GM18873 (cell line): ENCODE results near the gene SOWAHA.

Experiments
- ATAC-seq: cut with Tn5 transposase; IDR thresholded peaks from one replicate; pipeline ENCODE4 v1.9.1; 2021; ENCODE audit warnings: mild to moderate bottlenecking, moderate library complexity, moderate number of reproducible peaks; ENCODE audit not compliant: unreplicated experiment, low FRiP score

SOWAHA gene

GRCh38 chr5:132812781-132813598 lies at the start of gene SOWAHA:
TSS of gene SOWAHA (plus strand) at chr5:132813302. CDS start at chr5:132813622, 320 bp downstream.
- no peak for ATAC-seq

GRCh38 chr5:132764051-132764450 lies 49.1 kb upstream of the SOWAHA start:
- ATAC-seq = no peak

GRCh38 chr5:132764671-132765238 lies 48.3 kb upstream of the SOWAHA start:
- no peak for ATAC-seq

DNA sequence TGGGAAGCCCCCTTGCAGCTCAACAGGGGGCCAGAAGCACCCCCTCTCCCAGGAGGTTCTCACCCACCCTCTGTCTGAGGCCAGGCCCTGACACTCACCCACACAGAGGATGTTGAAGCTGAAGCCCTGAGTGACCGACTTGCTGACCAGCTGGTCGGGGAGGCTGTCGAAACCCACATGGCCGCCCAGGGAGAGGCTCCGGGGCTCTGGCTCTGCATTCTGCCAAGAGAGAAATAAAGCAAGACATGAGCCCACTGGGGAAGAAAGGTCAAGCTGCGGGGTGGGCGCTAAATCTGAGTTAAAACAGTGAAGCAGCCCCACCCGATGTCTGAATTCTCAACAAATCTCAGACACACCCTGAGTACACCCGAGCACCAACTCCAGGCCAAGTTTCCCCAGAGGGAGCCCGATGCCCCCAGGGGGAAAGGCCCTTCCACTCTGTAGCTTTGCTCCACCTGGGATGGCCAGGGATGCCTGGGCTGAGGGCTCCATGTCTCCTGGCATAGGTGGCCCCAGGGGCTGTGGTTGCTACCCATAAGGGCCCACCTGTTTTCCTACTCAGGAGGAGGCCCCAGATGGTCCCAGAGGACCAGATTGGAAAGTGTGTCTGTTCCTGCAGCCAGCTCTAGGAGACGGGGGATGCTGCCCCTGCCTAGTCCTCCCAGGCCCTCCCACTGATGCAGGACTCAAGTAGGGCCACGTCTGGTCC lies 47.6 kb upstream of the SOWAHA start:
- no peak for ATAC-seq

- no peak for ATAC-seq
These were observed 46.9 kb upstream of the SOWAHA start for GRCh38 chr5:132766020-132766805.

- no peak for ATAC-seq
These were observed 46.4 kb upstream of the SOWAHA start for GRCh38 chr5:132766806-132767055.

- no peak for ATAC-seq
These were observed 46.0 kb upstream of the SOWAHA start for GRCh38 chr5:132767150-132767549.

DNA sequence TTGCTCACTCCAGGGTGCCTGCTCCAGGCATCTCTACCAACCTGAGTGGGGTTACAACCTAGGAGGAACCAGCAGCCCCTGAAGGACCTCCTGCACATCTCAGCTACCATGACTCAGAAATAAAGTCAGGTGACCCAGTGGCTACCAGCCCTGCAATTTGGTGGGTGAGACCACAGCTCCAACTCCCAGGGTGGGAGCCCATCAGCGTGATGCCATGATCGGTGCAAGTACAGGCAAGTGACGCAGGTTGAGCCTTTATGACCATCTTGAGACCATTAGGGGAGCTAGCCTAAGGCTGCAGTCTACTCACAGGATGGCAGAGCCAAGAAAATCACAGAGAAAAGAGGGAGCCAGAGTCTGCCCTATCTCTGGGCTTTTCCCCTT lies 44.6 kb upstream of the SOWAHA start:
- ATAC-seq = no peak

- no peak for ATAC-seq
These were observed 42.5 kb upstream of the SOWAHA start for GRCh38 chr5:132770476-132771159.

- no peak for ATAC-seq
These were observed 41.6 kb upstream of the SOWAHA start for GRCh38 chr5:132771503-132771998.

- no peak for ATAC-seq
These were observed 40.6 kb upstream of the SOWAHA start for GRCh38 chr5:132772291-132773070.

DNA sequence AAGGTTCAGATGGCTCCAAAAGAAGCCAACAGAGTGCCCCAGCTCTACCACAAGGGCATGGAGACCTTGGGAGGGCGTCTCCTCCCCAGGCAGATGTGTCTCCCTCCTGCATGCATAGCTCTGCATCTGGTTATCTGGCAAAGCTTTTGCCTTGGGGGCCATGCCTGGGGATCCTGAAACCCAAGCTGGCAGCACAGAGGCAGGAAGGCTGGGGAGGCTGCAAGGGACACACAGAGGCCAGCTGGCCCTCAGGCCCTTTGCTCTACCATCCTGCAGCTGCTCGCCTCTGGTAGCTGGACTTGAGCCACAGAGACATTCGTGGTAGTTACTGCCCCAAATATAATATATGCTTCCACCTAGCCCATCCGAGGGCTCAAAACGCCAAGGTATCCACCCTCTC lies 40.0 kb upstream of the SOWAHA start:
- ATAC-seq = no peak

- ATAC-seq = no peak
These were observed 39.3 kb upstream of the SOWAHA start for GRCh38 chr5:132773601-132774355.

DNA sequence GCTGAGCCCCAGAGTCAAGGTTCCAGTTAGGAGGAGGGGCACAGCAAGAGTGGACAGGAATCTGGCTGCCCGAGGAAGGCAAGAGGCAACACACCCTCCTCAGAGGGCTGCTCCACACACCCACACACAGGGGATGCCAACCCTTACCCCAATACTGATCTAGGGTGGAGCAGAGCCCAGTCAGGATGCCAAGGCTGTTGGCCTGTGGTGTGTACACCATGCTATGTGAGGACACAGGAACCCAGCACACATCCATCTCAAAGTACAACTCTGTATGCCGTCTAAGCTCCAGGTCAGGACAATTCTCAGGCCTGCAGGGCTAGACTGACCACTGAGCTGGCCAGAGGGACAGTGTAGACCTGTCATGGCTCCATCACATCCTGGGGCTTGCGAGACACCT lies 38.7 kb upstream of the SOWAHA start:
- no peak for ATAC-seq

DNA sequence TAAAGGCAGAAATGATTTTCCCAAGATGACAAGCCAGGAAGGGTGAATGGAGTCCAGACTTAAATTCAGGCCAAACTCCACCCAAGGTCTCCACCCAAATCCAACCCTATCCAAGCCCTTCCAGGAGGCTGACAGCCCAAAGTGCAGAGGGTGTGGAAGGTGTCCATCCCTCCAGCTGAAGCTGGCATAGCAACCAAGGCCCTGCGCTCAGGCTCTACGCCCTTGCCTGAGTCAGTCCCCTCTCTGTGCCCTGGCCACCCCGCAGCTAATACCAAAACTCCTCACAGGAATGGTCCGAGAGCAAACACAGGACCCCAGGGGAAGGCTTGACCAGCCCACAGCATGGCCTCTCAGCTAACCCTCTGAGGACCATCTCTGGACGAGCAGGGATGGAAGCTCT lies 38.2 kb upstream of the SOWAHA start:
- no peak for ATAC-seq

- no peak for ATAC-seq
These were observed 37.6 kb upstream of the SOWAHA start for GRCh38 chr5:132775476-132775961.

DNA sequence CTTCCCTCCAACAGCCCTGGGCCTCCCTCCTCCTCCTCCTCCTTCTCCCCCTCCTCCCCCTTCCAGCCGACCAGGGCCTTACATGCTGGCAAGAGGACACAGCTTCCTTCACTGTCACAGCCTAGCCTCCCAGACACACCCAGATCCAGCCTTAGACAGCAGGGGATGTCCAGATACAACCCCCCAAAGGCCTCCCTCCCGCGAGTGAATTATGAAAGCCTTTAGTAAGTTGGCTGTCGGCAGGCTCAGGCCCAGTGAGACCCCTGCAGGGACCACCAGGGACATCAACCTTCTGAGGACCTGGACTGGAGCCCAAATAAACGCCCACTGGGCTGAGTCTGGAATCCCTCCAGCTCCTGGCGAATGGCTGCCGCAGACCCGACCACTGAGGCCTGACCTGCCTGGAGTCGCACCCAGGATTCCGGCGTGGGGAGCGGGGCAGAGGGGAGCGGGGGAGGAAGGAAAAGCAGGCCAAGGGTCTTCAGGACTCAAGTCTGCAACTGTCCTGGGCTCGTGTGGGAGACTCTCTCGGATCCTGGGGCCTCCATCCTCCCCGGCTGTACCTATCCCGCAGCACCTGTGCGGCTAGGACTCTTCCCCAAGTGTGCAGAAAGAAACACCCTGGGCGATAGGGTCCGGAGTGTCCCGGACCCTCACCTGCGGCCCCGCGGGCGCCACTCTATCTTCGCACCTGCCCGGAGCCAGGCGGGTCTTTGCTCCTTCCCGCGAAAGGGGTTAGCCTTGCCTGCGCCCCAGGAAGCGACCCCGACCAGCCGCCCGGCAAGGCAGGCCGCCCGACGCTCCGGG lies 36.8 kb upstream of the SOWAHA start:
- no peak for ATAC-seq

- no peak for ATAC-seq
These were observed 36.2 kb upstream of the SOWAHA start for GRCh38 chr5:132776938-132777208.
